HG03565 (cell line): ENCODE results near the gene PRR5L.

Source experiments
- ATAC-seq: cut with Tn5 transposase; IDR thresholded peaks from one replicate; pipeline ENCODE4 v1.9.1; 2021; ENCODE audit warnings: mild to moderate bottlenecking, moderate library complexity; ENCODE audit not compliant: unreplicated experiment

The PRR5L gene, protein sequence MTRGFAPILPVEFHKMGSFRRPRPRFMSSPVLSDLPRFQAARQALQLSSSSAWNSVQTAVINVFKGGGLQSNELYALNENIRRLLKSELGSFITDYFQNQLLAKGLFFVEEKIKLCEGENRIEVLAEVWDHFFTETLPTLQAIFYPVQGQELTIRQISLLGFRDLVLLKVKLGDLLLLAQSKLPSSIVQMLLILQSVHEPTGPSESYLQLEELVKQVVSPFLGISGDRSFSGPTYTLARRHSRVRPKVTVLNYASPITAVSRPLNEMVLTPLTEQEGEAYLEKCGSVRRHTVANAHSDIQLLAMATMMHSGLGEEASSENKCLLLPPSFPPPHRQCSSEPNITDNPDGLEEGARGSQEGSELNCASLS

DNA sequence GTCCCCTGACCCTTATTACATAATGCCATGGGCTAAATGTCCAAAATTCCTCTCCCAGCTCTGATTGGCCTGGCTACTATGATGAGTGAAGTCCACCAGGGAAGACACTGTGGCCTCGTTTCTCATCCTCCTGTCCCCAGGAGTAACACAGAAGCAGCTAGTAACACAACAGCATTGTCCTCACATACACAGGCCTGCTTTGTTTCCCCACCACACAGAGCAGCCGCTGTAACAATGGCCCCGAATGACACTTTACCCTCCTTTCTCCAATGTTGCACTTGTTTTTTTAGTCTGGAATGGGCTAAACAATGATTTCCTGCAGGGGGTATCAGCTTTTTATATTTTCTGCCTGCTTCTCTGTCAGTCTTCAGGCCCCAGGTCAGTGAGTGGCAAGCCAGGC, at the start of gene PRR5L:
Gene PRR5L, plus strand, starts transcription at position 363 of the 400 bp plus-strand sequence. CDS start 104,834 bp downstream, outside the sequence.
- no peak for ATAC-seq

DNA sequence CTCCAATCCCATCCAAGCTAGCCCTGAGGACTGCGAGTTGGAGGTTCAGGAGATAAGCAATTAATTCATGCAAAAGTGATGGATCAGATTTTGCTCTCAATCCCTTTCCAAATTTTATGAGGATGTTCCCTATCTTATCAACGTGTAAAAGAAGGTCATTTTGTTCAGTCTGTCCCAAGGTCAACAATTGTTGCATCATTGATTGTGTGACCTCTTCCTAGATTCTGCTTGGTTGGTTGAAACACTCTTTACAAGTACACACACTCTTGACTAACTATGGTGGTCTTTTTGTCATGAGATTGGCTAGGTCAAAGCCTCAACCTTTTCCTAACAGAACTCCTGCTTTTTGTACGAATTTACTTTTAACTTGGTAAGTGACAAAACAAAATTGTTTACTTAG, 48.6 kb upstream of the PRR5L start:
- no peak for ATAC-seq

DNA sequence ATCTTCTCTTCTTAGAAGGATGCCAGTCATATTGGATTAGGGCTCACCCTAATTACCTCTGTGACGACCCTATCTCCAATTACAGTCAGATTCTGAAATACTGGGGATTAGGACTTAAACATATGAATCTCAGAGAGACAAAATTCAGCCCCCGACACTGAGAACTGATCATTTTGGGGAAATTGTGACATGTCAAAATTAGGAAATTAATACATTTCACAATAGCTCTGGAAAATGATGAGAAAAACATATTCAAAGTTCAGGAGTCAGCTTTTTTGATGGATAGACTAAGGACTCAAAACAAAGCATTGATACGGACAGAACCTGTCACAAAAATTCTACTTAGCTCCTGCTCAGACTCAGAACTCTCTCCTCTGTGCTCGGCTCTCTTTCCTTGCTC, 47.7 kb upstream of the PRR5L start:
- no peak for ATAC-seq

DNA sequence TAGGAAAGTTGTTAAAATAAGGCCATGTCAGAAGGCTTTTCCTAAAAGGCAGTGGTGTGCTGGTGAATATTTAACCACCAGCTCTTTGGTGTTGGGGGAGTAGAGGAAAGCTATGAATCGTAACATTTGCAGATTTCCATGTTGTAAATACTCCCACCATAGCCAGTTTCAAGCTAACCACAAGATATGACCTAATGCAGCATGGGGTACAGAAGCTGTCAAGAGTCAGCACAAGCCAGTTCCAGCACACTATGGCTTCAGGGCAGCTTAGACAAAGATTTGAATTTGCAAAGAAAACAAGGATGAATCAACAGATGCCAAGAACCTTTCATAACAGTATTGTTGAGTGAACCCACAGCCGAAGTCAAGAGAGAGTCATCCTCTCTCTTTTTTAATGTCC, 46.8 kb upstream of the PRR5L start:
- ATAC-seq: no peak

DNA sequence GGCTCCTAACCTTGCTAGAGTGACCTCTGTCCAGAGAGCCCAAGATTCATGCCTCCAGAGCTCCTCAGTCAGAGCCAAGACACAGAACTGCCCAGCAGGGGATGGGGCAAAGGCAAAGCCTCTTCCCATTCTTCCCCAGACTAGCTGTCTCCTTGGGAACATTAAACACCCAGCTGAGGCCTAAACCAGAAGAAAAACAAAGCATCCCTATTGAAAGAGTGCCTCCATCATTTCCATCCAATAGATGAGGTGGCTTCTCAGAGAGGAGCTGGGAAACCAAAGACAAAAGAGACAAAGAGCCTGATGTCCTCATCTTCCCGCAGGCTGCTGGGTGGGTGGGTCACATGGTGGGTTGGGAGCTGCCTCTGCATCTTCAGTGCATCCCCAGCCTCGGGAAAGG, 44.3 kb upstream of the PRR5L start:
- ATAC-seq: no peak

DNA sequence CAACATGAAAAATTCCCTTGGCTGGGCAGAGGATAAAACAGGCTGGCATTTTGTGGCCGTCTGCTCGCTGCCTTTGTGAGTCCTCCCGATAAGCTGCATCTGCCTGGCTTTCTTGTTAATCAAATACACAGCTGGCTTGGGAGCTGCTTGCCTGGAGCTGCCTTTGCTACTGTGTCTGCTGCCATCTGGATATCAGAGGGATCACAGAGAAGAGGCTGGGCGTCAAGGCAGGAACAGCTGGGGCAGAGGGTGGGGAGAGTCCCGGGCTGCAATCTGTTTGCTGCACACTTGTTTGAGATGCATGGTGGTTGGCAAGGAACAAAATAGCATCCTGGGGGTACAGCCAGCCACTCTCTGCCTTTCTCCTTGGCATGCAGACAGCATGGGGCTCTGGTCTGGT, 42.9 kb upstream of the PRR5L start:
- ATAC-seq: no peak

DNA sequence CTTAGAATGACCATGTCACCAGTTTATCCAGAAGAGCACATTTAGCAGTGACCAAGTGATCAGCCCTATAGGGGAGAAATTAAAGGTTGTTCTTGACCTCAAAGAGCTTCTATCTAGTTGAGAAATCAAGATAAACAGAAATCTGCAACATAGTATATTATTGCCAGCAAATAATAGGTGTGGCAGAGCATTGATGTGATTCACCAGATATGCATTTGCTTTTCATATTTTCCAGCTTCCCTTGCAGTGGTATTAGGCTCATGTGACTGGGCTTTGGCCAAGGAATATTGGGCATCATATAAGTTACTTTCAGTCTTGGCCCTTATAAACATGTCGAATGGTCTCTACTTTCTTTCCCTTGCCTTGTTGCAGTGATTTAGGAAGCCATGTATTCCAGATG, 41.4 kb upstream of the PRR5L start:
- no peak for ATAC-seq

DNA sequence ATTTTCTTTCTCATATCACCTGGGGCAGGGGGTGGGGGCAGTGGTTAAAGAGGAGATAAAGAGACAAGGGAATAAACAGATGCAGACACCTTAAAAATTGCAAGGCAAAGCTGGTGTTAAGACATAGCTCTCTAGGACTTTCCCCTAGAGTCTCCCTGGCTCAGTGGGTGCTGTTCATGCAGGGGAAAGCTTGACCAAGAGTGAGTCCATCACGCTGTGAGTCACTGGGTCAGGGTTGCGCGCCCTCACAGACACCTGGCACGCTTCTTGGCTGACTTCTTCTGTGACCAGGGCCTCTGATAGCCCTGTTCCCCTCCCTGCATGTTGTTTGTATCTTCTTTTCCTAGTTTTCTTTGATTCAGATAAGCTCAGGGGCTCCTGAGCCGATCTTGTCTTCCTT, 38.7 kb upstream of the PRR5L start:
- ATAC-seq: no peak

DNA sequence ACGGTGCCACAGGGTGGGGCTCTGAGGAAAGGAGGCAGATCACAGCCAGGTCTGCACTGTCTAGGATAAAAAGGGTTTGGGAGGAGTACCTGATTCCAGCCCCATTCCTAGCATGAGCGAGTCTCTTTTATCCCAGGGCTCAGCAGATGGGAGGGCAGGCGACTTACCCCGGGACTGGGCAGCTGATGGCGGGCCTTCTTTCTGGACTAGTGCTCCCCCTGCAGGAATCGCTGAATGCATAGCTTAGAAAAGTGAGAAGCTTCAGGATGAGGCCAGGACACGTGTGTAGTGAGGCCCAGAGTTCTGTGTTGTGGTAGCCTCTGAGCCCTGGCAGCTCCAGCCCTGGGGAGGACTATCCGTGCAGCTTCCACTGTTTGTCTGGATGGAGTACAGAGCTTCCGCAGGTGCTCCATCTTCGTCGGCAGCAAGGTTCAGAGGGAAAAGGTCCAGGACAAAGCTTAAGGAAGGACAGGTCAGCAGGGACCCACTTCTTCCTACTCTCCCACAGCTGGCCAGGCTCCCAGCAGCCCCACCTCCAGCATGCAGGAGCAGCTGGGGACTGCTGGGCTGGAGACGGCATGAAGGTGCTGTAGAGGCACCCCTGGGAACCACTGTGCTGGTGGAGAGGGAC, 37.2 kb upstream of the PRR5L start:
- ATAC-seq: no peak

DNA sequence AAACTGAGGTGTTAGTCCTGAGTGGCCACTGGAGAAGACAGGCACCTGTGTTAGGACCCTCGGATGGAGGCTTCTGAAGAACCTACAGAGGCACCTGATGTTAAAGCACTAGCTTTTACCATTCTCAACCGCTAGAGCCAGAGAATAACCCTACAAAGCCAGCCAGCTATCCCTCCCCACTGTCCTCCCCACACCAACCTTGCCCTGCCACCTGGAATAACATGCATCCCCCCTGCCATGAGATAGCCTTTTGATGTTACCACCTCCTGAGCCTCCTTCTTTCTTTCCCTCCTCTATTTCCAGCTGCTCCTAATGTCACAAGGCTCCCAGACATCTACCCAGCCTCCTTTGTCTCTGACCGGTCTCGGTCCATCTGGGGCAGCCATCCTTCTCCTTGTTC, 35.0 kb upstream of the PRR5L start:
- no peak for ATAC-seq

DNA sequence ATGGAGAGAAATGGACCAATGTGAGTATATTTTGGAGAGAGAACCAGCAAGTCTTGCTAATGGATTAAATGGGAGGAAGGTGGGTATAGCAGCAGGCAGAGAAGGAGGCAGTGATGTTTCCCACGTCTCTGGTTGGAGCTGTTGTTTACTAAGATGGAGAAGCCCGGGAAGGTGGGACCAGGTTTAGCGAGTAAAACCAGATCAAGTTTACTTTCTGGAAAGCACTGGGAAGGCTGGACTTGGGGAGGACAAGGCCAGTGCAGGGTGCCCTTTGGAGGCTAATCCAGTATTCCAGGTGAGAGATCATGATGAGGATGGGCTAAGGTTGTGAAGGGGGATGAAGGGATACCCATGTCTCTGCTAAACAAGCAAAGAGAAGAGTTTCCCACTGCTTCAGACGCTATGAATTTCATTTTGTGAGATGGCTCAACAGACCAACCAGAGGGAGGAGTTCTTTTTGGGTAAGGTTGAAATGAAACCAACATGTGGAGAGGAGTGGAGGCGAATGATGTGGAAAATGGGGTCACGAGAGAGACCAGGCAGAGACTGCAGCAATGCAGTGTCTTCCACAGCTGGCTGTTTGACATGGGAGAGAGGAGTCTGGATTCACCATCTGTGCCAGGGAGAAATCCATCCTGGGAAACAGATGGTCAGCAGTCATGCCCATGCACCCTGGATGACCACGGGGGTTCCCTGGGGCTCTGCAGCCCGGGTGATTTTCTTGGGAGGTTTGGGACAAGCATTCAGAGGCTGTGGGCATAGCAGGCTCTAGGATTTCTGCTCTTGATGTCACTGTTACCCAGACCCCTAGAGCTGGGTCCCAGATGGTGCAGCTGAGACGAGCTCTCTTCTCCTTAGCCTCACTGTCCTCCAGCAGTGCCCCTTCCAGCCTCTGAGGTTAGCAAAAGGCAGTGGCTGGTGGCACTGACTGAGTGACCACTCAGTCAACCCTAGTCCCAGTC, 31.8 kb upstream of the PRR5L start:
- no peak for ATAC-seq

DNA sequence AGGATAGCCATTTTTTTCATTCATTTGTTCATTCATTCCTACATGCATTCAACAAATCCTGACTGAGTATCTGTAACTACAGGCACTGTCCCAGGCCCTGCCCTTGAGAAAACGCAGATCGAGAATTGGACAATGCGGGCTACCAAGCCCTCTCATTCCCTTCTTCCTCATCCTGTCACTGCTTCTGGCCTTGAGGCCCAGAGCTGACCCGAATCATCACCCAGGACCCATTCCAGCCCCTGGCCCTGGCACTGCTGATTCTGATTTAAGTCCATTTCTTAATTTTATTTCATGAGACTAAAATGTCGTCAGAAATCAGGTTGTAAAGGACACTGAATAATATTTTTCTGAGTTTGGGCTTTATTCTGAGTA, 31.1 kb upstream of the PRR5L start:
- ATAC-seq: no peak

DNA sequence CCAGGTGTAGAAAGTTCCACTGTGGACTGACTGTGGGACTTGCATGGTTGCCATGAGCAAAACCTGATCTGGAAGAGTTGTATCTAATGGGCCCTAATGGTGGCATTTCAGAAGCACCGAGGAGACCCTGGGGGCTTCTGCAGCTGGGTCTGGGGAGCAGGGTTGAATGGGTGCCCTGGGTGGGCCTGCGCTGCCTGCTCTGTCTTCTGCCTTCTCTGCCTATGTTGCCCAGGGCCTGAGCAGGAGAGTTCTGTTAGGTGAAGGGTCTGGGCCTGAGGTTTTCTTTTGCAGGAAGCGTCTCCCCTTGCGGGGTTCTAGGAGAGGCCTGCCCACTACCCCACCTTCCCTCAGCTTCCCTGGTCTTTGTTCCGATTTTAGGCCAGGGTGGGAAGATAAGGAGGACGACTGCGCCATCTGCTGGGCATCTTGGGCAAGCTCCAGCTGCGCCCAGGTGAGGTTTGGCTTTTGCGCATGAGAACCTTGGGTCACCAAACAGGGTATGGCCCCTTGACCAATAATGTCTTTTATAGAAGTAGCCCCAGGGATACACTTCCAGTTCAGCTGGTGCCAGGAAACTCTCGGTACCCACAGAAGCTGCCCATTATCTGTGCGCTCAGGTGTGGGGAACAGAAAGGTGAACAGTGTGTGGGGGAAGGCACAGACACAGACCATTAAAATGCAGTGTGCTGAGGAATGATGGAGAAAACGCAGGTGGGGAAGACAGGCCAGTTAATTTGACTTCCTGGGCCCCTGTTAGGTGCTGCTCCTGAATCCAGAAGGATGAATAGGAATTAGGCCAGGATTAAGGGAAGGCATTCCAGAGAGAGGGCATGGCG, 30.1 kb upstream of the PRR5L start:
- no peak for ATAC-seq

DNA sequence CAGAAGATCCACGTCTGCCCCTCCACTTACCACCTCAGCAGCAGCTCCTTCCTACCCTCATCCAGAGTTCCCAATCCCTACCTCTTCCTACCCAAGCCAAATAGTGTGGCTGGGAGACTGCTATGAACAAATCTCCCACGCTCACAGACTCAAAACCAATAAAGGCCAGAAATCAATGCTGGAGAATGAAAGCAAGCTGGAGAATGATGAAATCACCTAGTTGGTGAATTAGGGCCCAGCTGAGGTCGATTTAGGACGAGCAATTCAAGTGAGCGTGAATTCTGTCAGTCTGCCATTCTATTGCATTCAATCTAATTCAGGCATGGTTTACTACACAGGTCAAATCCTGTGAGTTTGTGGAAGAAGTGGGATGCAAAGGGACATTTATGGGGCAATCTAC, 29.3 kb upstream of the PRR5L start:
- ATAC-seq: no peak

DNA sequence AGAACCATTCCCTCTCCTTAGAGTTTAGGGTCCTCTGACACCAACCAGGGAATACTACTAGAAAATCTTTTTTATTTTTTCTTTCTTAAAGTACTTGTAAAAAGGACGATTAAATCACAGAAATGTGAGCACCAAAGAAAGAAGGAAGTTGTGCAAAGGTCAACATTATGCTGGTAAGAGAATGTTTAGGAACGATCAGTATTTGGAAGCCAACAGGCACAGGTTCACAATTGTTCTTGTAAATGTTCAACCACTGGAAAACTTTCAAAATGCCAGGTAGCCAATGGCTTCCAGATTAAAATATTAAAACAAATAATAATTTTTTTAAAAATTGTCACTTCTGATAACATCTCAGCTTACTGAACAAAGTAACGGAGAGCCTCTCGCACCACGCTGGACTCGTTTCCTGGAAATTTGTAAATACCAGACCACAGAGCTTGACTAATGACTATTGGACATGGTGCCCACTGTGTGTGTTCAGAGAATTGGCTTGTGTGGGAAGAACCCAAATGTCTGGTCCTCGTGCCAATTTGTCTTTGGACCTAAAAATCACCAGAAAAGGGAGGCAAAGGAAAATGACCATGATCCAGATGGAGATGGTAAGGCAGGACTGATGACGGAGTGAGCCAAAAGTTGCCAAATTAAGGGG, 27.6 kb upstream of the PRR5L start:
- no peak for ATAC-seq

DNA sequence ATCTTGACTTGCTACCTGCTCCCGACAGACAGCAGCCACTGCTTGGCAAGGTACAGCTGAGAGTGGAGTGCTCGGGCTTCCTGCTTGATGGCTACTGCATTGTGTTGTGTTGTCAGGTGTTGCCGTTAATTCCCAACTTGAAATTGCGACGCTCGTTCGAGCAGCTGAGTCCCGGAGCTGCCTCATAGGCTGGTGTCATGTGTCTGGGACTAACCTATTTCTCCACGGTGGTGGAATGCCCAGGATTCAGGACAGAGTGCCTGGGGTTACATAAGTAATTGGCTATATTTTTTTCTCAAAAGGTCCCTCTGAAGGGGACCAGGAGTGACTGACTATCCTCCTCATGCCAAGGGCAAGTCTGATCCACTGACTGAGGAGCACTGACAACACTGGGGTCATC, 25.4 kb upstream of the PRR5L start:
- no peak for ATAC-seq

DNA sequence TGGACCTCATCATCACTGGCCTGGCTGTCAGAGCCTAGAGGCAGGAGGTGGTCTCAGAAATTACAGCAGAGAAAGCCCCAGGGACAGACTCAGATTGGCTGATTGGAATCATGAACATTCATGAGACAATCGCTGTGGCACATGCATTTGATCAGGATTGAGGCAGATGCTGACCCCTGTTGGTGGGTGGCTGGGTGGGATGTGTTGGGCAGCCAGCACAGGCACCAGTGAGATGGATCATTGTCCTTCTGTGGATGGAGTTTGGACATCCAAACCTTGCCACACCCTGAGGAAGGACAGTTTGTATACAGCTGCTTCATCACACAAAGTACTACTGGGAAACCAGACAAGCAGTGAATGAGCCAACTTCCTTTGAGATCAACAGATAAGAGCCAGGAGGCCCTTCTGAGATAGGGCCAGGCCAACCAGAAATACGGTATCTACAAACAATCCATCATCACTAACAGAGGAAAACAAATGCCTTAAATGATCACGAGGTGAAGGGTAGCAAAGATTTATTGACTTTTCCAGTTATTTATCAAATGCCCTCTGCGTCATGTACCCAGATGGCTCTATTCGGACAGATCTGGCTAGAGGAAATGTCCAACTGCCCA, 24.2 kb upstream of the PRR5L start:
- no peak for ATAC-seq

DNA sequence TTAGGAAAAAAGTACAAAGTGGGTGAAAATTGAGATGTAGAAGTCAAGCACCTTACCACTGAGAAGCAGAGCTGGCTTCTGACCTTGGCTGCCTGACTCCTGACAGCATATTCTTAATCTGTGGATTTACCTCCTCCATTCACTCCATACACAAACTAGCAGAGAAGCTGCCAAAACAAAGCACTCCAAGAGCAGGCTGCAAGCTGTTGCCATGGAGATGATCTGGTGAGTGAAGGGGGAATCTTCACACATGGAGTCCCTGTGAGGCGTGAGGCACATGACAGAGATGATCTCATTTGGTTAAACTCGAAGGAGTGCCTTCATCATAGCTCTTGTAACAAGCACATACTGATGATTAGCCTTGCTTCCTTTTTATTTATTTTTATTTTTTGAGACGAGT, 23.0 kb upstream of the PRR5L start:
- ATAC-seq: no peak

DNA sequence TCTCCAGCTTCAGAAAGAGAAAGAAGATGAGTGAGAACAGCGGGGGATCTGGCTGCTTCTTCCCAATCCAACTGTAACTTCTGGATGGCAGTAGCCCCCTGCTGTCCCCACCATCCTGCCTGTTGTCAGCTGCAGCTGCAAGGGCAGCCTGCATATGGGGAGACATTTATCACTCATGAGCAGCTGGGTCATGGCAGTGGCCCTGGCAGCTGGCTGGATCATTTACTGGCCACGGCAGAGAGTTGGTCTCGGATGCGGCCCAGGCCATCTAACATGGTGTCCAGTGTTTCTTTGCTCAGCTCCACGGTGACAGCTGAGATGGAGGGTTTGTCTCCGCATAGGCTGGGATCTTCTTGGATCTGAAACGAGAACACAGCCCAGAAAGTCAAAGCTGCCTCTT, 21.7 kb upstream of the PRR5L start:
- no peak for ATAC-seq
